PC-3 (cell line): ENCODE measurements around the gene CD320. TPM values are rescaled to one million over a fixed set of nuclear protein-coding genes. Genes with fewer than 3 reads are reported as not detected.
"Not testable (repeated sequence)": the region's sequence is repeated elsewhere in the genome, so short reads cannot be mapped to it uniquely, and the experiment has no call there.

Source experiments
- ATAC-seq: fragments of 200-7000 bp; cut with Tn5 transposase; 2 replicates; pipeline ENCODE4 v1.9.1; 2020; ENCODE audit warnings: mild to moderate bottlenecking, moderate library complexity
- BruUV-seq: library from RNA; stranded (reverse); fragments of 400-500 nt; replicated peaks from 2 replicates; lab custom pipeline; 2021; lab: Mats Ljungman, UMichigan
- CTCF ChIA-PET: fragments of 300-600 bp; sonication (Branson Sonifier 250); formaldehyde crosslinking; loops from one replicate; lab custom pipeline; 2022; ENCODE audit warnings: antibody characterized with exemption; lab: Charles Lee
- POLR2A ChIA-PET: fragments of 300-600 bp; sonication (Branson Sonifier 250); formaldehyde crosslinking; loops from one replicate; lab custom pipeline; 2022; ENCODE audit warnings: antibody characterized with exemption; ENCODE audit not compliant: unreplicated experiment; lab: Charles Lee
- DNase-seq: peaks from one replicate; pipeline ENCODE4 v3.0.0-alpha.2; 2015
- H2AFZ ChIP-seq: fragments of 300-600 bp; sonication (generic); 2 replicates; pipeline ENCODE4 v1.6.0; 2016; ENCODE audit warnings: antibody characterized with exemption, low read length
- H3F3A ChIP-seq: fragments of 300-600 bp; sonication (generic); one replicate; pipeline ENCODE4 v1.6.0; 2017; ENCODE audit warnings: antibody characterized with exemption, low read length, control low read depth, mild to moderate bottlenecking; ENCODE audit not compliant: unreplicated experiment
- H3K27ac ChIP-seq: fragments of 300-600 bp; sonication (generic); 2 replicates; pipeline ENCODE4 v1.5.1; 2016; ENCODE audit warnings: mild to moderate bottlenecking, low read length
- H3K27me3 ChIP-seq: fragments of 300-600 bp; sonication (generic); 2 replicates; pipeline ENCODE4 v1.6.1; 2016; ENCODE audit warnings: low read length, mixed read lengths
- H3K36me3 ChIP-seq: fragments of 300-600 bp; sonication (generic); 2 replicates; pipeline ENCODE4 v1.6.1; 2016; ENCODE audit warnings: low read depth, mixed run types, low read length, mixed read lengths
- H3K4me1 ChIP-seq: fragments of 300-600 bp; sonication (generic); 2 replicates; pipeline ENCODE4 v1.5.1; 2016; ENCODE audit warnings: low read length; ENCODE audit not compliant: insufficient read depth
- H3K4me2 ChIP-seq: fragments of 300-600 bp; sonication (generic); 2 replicates; pipeline ENCODE4 v1.6.0; 2016; ENCODE audit warnings: low read length
- H3K4me3 ChIP-seq: fragments of 300-600 bp; sonication (generic); 2 replicates; pipeline ENCODE4 v1.5.1; 2016; ENCODE audit warnings: mild to moderate bottlenecking, low read length, mixed read lengths
- H3K79me2 ChIP-seq: fragments of 300-600 bp; sonication (generic); 2 replicates; pipeline ENCODE4 v1.6.1; 2017; ENCODE audit warnings: low read length, mixed read lengths
- H3K9ac ChIP-seq: fragments of 300-600 bp; sonication (generic); 2 replicates; pipeline ENCODE4 v1.6.0; 2016; ENCODE audit warnings: mild to moderate bottlenecking, low read length
- H3K9me2 ChIP-seq: fragments of 300-600 bp; sonication (generic); replicated peaks from 2 replicates; pipeline ENCODE4 v1.6.1; 2016; ENCODE audit warnings: mixed run types, low read length, mixed read lengths
- H3K9me3 ChIP-seq: fragments of 300-600 bp; sonication (generic); 2 replicates; pipeline ENCODE4 v1.6.1; 2016; ENCODE audit warnings: low read length, mixed read lengths
- H4K20me1 ChIP-seq: fragments of 300-600 bp; sonication (generic); 2 replicates; pipeline ENCODE4 v1.6.1; 2016; ENCODE audit warnings: low read length, mixed read lengths
- EZH2 ChIP-seq: fragments of 300-600 bp; sonication (generic); IDR thresholded peaks from one replicate; pipeline ENCODE4 v1.6.1; 2017; ENCODE audit warnings: antibody characterized with exemption, mild to moderate bottlenecking, low read length; ENCODE audit not compliant: unreplicated experiment
- EZH2phosphoT487 ChIP-seq: fragments of 300-600 bp; sonication (generic); IDR thresholded peaks from 2 replicates; pipeline ENCODE4 v1.6.1; 2018; ENCODE audit warnings: mild to moderate bottlenecking, antibody characterized with exemption, low read length, borderline replicate concordance
- intact Hi-C: fragments of 100-400 bp; cut with micrococcal nuclease; formaldehyde crosslinking; loops from 2 replicates; pipeline ENCODE4 v1.9.0; 2023
- total RNA-seq: library from RNA; depleted of rRNA; stranded (reverse); fragments of >200 nt; gene quantifications from 2 replicates; pipeline ENCODE4 v1.2.3, GENCODE V29; 2014
- TF ChIP-seq, protein P1 (sequence below): fragments of 300-600 bp; sonication (generic); conservative IDR thresholded peaks from 2 replicates; pipeline ENCODE4 v1.5.1; 2017; ENCODE audit warnings: antibody characterized with exemption, low read depth, mild to moderate bottlenecking, low read length

CD320 gene
- total RNA-seq, 1 experiment from 2014 or later, result 221 TPM

DNA sequence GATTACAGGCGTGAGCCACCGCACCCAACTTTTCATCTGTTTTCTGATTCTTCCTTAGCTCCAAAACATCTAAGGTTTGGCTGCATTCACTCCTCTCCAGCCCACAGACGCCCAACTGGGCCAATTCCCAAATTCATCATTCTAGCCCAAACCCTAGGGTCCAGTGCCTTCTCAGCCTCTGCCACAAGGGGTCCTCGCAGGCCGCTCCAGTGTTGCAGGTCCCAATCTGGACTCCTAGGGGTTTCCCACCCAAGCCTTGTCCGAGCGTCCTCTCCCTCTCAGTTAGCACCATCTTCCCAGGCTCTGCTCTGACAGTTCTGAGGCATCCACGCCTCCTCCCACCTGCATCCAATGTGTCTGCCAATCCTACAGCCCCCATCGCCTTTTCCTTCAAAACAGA lies 31.6 kb downstream of the CD320 start:
- H4K20me1 ChIP-seq, H3F3A ChIP-seq, H3K36me3 ChIP-seq, H3K79me2 ChIP-seq, H3K4me1 ChIP-seq, H3K9ac ChIP-seq, H3K9me2 ChIP-seq, H3K9me3 ChIP-seq, DNase-seq, H2AFZ ChIP-seq, H3K4me2 ChIP-seq, H3K27ac ChIP-seq, CTCF ChIA-PET, BruUV-seq, POLR2A ChIA-PET, H3K27me3 ChIP-seq, H3K4me3 ChIP-seq, intact Hi-C loops: not testable (repeated sequence)
- peak; percentile 76 for ATAC-seq

DNA sequence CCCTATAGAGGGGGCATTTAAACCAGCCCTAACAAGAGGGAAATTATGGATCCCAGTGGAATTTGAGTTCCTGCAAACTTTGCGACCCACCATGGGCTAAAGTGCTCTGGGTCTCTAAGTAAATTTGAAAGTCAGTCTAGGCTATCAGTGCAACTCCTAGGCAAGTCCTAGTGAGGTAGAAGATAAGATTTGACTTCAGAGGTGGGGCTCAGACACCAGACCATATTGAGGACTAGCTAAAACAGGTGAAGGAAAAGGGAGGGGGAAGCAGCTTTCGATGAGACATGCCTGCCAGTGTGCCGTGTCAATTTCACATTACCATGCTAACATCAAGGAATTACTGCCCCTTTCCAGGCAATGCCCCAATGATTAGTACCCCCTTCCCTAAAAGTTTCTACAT lies 38.4 kb downstream of the CD320 start:
- CTCF ChIA-PET, result no interaction called here
- no peaks in the 10 kb centered on the region for H3F3A ChIP-seq
- no peaks in the 10 kb centered on the region for H3K36me3 ChIP-seq
- intact Hi-C loops, result no loop called here
- H3K9me2 ChIP-seq, result no peaks in the 10 kb centered on the region
- ATAC-seq (no peak), DNase-seq (no peak)
- no peaks in the 10 kb centered on the region for H3K79me2 ChIP-seq
- H3K4me3 ChIP-seq, result peak overlapping the region; percentile 79; the same call in 1 of the 2 replicates
- no peaks in the 10 kb centered on the region for H3K4me1 ChIP-seq
- TF ChIP-seq EZH2 (no peak), EZH2phosphoT487 (no peak)
- TF ChIP-seq, protein P1, sequence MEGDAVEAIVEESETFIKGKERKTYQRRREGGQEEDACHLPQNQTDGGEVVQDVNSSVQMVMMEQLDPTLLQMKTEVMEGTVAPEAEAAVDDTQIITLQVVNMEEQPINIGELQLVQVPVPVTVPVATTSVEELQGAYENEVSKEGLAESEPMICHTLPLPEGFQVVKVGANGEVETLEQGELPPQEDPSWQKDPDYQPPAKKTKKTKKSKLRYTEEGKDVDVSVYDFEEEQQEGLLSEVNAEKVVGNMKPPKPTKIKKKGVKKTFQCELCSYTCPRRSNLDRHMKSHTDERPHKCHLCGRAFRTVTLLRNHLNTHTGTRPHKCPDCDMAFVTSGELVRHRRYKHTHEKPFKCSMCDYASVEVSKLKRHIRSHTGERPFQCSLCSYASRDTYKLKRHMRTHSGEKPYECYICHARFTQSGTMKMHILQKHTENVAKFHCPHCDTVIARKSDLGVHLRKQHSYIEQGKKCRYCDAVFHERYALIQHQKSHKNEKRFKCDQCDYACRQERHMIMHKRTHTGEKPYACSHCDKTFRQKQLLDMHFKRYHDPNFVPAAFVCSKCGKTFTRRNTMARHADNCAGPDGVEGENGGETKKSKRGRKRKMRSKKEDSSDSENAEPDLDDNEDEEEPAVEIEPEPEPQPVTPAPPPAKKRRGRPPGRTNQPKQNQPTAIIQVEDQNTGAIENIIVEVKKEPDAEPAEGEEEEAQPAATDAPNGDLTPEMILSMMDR, result no peak
- H3K4me2 ChIP-seq, result peak overlapping the region; percentile 92
- no peaks in the 10 kb centered on the region for H3K9me3 ChIP-seq
- no peak overlapping the region for H3K9ac ChIP-seq
- POLR2A ChIA-PET, result no interaction called here
- no peak overlapping the region for H3K27ac ChIP-seq
- no peaks in the 10 kb centered on the region for H3K27me3 ChIP-seq
- no TSS peak for BruUV-seq
- H4K20me1 ChIP-seq, result no peaks in the 10 kb centered on the region
- H2AFZ ChIP-seq, result peak overlapping the region; percentile 96

DNA sequence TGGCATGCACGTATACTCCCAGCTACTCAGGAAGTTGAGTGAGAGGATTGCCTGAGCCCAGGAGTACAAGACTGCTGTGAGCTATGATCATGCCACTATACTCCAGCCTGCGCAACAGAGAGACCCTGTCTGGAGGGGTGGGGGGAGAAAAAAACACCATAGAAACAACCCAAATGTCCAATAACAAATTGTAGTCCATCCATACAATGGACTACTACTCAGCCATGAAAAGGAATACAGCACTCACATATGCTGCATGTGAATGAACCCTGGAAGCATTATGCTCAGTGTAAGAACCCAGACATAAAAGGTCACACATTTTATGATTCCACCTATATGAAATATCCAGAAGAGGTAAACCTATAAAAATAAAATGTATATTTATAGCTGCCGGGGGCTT lies 42.3 kb downstream of the CD320 start:
- ATAC-seq, result no peak
- Histone ChIP-seq H3K9me2 (no peaks in the 10 kb centered on the region), H3K79me2 (no peaks in the 10 kb centered on the region), H3K9ac (no peak overlapping the region), H2AFZ (no peak overlapping the region), H3K9me3 (no peaks in the 10 kb centered on the region), H3K4me1 (no peaks in the 10 kb centered on the region), H3K27me3 (no peaks in the 10 kb centered on the region), H3K27ac (no peak overlapping the region), H3K36me3 (no peaks in the 10 kb centered on the region), H4K20me1 (no peaks in the 10 kb centered on the region), H3F3A (no peaks in the 10 kb centered on the region), H3K4me3 (no peak overlapping the region), H3K4me2 (no peak overlapping the region)
- BruUV-seq, result no TSS peak
- TF ChIP-seq EZH2 (no peak), EZH2phosphoT487 (no peak)
- TF ChIP-seq, protein P1, result no peak
- ChIA-PET POLR2A (no interaction called here), CTCF (no interaction called here)
- no peak for DNase-seq
- intact Hi-C loops, result no loop called here

DNA sequence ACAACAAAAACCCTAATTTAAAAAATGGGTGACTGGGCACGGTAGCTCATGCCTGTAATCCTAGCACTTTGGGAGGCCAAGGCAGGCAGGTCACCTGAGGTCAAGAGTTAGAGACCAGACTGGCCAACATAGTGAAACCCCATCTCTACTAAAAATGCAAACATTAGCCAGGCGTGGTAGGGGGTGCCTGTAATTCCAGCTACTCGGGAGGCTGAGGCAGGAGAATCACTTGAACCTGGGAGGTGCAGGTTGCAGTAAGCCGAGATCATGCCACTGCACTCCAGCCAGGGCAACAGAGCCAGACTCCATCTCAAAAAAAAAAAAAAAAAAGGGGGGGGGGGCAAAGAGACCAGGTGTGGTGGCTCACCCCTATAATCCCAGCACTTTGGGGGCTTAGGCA lies 43.9 kb downstream of the CD320 start:
- H3K4me2 ChIP-seq, H3F3A ChIP-seq, ATAC-seq, intact Hi-C loops, H3K36me3 ChIP-seq, H3K9me3 ChIP-seq, H4K20me1 ChIP-seq, H3K79me2 ChIP-seq, H3K4me3 ChIP-seq, H2AFZ ChIP-seq, H3K27me3 ChIP-seq, H3K9ac ChIP-seq, H3K27ac ChIP-seq, H3K4me1 ChIP-seq, DNase-seq, POLR2A ChIA-PET, BruUV-seq, H3K9me2 ChIP-seq, CTCF ChIA-PET: not testable (repeated sequence)
